AG09319 (cell line): Measurements from ENCODE around the gene PNMA6F.
"Not testable (repeated sequence)": the region's sequence is repeated elsewhere in the genome, so short reads cannot be mapped to it uniquely, and the experiment has no call there.

Source experiments
- DNase-seq: peaks from one replicate; pipeline ENCODE4 v3.0.0-alpha.2; 2010; ENCODE audit warnings: low read depth; ENCODE audit errors: extremely low read depth
- CTCF ChIP-seq: IDR thresholded peaks from 2 replicates; pipeline ENCODE4 v1.5.1; 2011; ENCODE audit warnings: low read depth, mild to moderate bottlenecking, inconsistent platforms, low read length, moderate library complexity

PNMA6F gene

GRCh38 chrX:153336121-153336894 lies 14.7 kb upstream of the PNMA6F start:
- no peak for DNase-seq

DNA sequence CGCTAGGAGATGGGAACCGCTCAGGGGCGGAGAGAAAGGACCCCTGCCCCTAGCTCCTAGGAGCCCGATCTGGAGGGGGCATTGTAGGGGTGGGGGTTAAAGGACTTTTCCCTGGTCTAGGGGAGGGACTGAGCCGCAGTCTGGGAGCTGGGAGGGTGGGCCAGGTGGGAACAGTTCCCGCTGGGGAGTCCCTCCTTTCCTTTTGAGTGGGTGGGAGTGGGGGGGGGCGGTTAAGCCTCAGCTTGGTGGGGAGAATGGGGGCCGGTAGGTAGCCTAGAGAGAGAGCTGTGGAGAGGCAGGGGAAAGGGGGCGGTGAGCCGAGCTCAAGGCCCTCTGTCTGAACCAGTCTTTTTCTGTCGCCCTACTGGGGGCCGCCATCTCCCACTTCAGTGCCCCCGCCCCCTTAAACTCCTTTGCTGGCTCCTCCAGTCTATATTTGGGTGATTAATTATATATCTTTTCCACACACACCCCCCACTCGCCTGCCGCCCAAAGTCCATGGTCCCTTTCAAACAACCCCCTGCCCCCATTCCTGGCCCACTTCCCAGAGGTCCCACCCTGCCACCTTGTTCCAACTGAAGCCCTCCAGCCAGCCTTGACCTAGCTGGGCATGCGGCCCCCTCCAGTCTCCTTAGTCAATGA lies 13.2 kb upstream of the PNMA6F start:
- no peak for DNase-seq
- no peak for TF ChIP-seq CTCF

More at GRCh38 chrX:153336121-153336894, 14.7 kb upstream of the PNMA6F start:
- no peak for TF ChIP-seq CTCF

- no peak for TF ChIP-seq CTCF
- peak; percentile 35 for DNase-seq
Observed at GRCh38 chrX:153333821-153334653, 12.5 kb upstream of the PNMA6F start, which contains the start of gene ZNF275. TSS of gene ZNF275 (plus strand) at chrX:153334153. CDS start at chrX:153336680, 2,527 bp downstream.

DNA sequence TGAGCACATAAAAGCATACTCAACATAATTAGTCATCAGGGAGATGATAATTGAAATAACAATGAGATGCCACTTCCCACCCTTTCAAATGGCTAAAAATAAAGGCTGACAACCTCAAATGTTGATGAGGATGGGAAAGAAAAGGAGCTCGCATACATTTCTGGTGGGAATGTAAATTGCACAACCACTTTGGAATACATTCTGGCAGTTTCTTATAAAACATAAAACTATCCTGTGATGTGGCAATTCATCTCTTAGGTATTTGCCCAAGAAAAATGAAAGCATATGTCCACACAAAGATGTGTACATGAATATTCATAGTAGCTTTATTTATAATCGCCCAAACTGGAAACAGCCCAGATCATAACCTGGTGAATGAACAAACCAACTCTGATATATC lies 11.7 kb upstream of the PNMA6F start:
- DNase-seq: peak; percentile 37
- no peak for TF ChIP-seq CTCF

DNA sequence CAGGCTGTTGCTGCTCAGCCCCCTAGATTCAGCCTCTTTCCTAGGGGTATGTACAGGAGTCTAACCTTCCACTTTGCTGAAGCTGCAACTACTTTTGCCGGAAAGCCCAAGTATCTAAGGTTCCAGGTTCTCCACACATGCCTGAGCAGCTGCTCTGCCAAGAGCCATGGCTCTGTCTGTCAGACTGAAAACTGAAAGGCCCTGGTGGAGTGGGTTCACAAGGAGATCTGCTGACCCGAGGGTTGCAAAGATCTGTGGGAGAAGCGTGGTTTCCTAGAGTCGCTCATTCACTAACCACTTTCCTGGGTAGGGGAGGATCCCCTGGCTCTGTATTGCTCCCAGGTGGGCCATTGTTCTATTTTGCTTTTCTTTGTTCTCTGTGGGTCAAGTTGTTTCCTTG lies 6.0 kb upstream of the PNMA6F start:
- no peak for DNase-seq
- TF ChIP-seq CTCF: no peak

GRCh38 chrX:153320555-153321184 lies 897 bp downstream of the PNMA6F start:
- DNase-seq: no peak
- TF ChIP-seq CTCF: no peak

- not testable (repeated sequence) for DNase-seq
Observed at GRCh38 chrX:153320047-153320443, 1.5 kb downstream of the PNMA6F start.
